Glomerular endothelial cell (primary cell): ENCODE data around the gene BRD3. TPM values are rescaled to one million over a fixed set of nuclear protein-coding genes. Genes with fewer than 3 reads are reported as not detected.

Source experiments
- DNase-seq: peaks from one replicate; pipeline ENCODE4 v3.0.0-alpha.2; 2011; ENCODE audit warnings: low read depth, low spot score; ENCODE audit errors: extremely low read depth
- total RNA-seq: library from RNA; depleted of rRNA; stranded (reverse); fragments of >200 nt; gene quantifications from 2 replicates; pipeline ENCODE4 v1.2.3, GENCODE V29; 2015

Gene BRD3
- total RNA-seq, 1 donor from 2014 or later, result 40.7 TPM

DNA sequence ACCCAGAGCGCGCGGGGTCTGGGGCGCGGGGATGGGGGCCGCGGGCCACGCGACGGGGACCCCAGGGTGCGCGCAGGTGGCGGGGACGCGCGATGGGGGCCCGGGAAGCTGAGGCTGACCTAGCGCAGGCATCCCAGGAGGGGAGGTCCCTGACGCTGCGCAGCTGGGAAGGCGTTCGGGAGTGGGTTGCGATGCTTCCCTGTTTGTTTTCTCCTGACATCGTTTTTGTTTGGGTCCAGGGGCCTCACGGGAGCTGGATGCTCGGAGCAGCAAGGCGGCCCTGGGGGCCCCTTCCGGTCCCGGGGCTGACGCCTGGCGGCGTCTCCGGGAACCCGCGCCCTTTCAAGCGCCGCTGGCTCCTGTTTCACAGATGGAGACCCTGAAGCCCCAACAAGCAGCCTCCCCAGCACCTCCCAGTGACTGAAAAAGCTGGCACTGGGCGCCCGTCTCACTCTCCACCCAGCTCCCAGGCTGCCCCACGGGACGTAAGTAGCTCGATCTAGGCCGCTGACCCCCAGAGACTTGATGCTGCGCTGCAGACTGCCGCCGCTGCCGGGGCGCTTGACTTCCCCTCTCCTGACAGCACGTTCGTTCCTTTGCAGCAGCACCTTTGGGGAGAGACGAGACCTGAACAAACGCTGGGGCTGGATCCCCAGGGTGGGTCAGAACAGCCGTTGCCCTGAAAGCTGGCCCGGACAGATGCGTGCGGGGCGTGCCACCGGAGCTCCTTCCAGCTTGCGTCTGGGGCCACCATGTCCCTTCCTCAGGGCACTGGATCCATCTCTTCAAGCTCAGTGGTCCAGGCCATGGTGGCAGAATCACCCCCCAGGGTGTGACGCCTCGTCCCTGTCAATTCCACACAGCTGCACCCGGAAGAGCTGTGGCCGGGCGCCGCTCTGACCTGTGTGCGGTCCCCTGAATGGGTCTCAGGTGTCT is 42.0 kb downstream of the BRD3 start:
- no peak for DNase-seq

DNA sequence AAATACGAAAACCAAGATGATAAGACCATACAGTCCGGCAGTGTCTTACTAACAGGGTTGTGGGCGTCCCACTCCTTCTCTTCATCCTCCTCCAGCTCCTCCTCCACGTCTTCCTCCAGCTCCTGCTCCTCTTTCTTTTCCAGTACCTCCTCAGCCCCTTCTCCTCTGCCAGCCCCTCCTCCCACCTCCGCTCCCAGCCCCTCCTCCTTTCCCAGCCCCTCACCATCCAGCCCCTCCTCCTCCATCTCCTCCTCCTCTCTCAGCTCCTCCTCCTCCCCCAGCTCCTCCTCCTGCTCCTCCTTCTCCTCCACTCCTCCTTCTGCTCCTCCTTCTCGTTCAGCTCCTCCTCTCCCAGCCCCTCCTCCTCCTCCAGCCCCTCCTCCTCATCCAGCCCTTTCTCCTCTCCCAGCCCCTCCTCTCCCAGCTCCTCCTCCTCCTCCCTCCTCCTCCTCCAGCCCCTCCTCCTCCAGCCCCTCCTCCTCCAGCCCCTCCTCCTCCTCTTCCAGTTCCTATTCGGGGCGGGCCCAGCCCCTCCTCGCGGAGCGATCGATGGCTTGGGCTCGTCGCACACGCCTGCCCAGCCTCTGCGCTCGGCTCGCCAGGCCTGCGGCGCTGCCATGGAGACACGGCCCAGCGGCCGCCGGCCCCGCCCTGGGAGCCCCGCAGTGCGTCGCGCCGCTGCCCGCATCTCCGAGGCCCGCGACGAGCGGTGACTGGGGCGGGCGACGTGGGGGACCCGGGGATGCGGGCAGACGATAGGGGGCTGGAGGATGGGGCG is 42.8 kb downstream of the BRD3 start, which contains the start of gene BRD3OS:
BRD3OS (plus strand) TSS at position 654 of the 778 bp plus-strand sequence. CDS start 1,267 bp downstream, outside the sequence.
- DNase-seq, result peak; percentile 98

DNA sequence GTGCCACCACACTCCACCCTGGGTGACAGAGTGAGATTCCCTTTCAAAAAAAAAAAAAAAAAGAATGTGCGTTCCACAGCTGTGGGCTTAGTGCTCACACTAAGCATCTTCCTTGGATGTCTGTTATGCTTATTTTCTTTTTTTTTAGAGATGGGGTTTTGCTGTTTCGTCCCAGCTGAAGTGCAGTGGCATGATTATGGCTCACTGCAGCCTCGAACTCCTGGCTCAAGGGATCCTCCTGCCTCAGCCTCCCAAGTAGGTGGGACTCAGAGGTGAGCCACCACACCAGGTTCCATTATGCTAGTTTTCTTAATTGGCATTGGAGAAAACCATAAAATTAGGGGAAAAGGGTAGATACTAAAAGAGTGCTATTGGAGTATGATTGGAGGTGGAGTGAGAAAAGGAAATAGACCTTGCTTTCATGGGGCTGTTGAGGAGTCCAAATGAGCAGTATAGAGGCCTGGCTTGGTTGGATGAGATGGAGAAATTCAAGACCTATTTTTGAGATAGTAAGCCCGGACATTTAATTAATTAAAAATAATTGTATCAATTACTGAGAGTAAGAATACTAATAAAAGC is 43.5 kb downstream of the BRD3 start:
- no peak for DNase-seq

DNA sequence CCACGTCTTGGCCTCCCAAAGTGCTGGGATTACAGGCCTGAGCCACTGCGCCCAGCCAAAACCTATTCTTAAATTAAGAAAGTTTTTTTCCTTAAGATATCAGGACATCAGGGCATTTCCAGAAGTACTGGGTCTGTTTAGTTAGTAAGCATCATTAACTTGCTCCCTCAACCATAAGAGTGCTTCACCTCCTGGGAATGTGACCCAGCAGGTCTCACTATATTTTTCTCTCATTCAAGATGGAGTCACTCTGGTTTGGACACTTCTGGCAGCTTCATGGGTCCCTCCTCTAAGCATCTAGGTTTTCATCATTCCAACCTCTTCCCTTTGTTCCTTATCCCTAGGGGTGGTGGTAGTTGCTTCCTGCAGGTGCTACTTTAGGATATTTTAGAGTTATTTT is 52.9 kb downstream of the BRD3 start:
- no peak for DNase-seq

DNA sequence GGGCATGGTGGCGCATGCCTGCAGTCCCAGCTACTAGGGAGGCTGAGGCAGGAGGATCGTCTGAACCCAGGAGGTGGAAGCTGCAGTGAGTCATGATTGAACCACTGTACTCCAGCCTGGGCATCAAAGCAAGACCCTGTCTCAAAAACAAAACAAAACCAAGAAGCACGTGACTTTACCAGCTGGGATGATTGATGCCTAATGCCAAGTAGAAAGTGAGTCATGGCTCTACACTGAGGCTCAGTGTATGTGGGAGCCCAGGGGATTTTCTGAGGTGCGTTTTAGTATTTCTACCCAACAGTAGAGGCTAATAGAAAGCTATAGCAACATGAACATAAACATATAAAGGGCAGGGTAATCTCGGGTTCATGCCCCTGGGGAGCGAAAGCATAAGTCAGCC is 56.4 kb downstream of the BRD3 start:
- no peak for DNase-seq

DNA sequence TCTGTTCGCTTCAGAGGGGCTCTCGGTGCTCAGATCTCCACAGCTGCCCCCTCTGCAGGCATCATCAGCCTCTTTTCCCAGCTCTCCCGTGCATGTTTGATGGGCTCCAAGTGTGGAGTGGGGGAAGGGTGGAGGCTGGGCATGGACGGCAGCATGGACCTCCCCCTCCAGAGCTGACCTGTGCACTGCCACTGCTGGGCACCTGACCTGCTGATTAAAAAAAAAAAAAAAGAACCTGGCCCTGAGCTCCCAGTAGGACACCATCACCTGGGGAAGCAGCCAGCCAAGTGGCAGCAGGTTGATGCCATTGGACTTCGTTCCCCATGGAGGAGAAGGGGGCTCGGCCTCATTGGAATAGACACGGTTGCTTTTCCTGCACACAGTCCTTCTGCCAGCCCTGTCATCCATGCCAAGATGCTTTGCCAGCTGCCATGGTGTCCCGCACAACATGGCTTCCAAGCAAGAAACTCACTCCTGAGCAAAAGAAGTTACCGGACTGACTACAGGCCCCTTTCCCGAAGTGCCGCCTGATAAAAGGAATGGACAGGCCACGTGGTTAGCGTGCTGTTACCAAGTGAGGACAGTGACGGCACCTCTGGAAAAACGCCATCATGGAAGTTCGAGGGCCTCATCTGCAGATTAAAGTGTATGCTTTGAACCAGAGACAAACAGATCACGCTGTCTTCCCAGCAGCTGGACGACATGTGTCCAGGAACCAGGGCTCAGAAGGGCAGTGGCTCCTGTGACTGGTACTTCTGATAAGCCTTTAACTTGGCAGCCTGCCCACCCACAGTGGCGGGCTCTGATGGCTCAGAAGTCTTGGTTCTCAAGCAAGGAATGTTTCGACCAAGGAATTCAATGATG is 57.3 kb downstream of the BRD3 start:
- no peak for DNase-seq

DNA sequence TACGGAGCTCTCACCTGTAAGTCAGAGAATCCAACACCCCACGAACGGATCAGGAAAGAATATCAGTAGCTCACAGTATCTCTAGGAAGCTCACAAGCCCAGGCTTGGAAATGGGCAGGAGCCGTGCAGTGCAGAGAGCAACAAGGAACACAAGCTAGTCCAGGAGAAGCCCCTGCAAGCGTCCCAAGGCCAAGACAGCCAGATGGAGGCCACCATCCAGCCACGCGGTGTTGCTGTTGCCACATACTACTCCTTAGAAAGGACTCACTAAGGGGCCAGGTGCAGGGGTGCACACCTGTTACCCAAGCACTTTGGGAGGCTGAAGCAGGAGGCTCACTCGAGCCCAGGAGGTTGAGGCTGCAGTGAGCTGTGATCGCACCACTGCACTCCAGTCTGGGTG is 60.3 kb downstream of the BRD3 start:
- no peak for DNase-seq

DNA sequence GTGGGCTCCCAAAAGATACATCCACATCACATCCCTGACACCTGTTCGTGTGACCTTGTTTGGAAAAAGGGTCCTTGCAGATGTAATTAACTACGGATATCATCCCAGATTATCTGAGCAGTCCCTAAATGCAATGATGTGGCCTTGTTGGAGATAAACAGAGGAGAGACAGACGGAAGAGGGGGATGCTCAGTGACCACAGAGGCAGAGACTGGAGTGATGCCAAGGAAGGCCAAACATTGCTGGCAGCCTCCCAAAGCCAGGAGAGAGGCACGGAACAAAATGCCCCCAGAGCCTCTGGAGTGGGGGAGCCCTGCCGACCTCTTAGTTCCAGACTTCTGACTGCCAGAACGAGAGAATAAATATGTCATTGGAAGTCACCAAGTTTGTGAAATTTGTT is 60.7 kb downstream of the BRD3 start:
- DNase-seq, result no peak

DNA sequence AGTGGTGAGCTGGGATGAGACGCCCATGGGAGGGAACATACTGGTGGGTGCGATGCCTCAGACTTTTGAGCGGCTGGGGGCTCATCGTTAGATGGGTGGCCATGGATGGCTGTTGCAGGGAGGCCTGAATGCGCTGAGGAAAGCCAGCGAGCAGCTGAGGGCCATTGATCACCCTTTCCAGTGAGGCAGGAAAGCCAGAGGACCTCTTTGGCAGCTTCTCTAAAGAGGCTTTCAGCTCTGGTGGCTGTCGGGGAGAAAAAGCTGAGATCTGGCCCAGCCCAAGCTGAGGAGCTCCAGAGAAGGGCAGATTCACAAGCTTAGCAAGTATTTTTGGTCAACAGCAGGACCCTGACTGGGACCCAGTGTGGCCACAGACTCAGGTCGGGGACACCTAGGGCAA is 62.4 kb downstream of the BRD3 start:
- no peak for DNase-seq

DNA sequence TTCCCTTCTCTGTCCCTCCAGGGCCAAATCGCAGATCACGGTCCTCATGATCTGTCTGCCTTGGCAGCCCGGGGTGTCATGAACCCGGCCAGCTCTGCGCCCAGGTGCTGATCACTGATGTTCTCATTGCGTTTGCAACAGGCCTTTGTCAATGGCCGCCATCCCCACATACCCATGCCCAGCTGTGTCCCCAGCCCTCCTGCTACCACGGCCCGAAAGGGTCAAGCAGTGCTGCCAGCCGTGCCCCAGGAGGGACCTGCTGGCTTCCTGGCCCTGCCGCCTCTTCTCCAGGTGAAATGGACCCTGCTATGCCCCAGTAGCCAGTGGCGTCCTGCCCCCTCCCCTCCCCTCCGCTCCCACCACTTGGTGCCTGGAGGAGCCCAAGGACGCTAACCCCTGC is 62.9 kb downstream of the BRD3 start:
- no peak for DNase-seq

DNA sequence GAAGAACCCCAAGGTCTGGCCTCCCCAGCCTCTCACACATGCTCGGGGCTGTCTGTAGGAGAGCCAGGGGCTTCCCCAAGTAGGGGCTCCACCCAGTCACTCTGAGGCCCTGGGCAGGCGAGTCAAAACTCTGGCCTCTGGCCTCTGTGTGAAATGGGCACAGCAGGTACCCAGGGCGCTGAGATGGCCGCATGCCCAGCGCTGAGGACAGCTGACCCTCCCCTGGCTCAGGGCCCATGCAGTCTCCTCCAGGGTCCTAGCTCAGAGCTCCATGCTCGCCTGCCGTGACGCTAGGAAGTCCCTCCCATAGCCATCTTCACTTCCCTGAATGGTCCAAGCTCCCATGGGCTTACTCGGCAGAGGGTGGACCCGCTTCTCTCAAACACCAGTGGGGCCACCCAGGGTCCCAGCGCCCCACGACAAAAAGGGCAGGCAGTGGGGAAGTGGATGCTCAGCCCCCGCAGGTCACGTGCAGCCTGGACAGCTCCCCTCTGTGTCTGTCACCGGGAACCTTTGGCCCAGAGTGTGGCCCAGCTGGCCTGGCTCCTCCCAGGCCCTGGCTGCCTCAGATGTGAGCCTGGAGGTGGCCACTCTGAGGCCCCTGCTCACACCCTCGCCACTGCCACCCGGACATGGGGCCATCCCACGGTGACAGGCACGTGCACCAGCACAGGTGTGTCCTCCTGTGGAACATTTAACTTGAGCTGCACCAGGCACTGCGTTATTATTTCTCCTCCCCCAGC is 63.5 kb downstream of the BRD3 start:
- DNase-seq, result no peak

DNA sequence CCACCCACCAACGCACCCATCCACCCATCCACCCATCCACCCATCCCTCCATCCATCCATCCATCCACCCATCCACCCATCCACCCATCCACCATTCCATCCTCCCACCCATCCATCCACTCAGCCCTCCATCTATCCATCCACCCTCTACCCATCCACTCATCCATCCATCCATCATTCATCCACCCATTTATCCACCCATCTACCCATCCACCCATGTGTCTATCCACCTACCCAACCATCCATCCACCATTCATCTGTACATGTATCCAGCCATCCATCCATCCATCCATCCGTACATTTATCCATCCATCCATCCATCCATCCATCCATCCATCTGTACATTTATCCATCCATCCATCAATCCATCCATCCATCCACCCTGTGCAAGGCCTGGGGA is 64.6 kb downstream of the BRD3 start:
- no peak for DNase-seq

DNA sequence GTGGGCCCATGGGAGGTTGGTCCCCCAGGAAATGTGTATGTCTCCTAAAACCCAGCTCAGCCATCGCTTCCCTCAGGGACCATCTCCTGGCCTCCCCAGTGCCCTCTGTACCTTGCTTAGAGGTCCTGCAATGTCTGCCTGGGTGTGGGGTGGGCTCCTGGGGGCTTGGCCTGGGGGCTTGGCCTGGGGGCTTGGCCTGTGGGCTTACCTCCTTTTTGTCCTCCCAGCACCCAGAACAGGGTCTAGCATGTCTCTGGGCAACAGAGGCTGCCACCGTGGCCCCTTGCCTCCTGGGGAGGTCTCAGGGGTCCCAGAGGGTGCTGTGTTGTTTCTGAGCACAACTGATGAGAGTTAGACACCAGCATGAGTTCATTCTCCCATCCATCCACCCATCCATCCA is 65.0 kb downstream of the BRD3 start:
- DNase-seq, result no peak

DNA sequence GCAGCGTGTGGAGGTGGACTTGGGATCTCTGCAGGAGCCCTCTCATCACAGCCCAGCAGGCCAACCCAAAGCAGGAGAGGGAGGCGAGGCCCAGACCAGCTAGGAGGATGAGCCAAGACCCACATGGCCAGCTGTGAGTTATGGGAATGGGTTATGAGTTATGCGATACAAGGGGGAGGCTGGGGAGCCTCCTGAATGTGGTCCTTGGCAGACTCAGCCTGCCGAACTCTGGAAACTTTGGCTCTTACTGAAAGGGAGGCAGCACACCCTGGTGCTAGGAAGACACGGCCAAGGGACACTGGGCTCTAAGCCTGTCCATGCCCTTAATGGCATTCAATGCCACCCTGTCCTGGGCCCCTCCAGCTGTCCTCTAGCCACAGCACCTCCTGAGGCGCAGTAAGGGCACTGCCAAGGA is 68.0 kb downstream of the BRD3 start:
- DNase-seq, result no peak

DNA sequence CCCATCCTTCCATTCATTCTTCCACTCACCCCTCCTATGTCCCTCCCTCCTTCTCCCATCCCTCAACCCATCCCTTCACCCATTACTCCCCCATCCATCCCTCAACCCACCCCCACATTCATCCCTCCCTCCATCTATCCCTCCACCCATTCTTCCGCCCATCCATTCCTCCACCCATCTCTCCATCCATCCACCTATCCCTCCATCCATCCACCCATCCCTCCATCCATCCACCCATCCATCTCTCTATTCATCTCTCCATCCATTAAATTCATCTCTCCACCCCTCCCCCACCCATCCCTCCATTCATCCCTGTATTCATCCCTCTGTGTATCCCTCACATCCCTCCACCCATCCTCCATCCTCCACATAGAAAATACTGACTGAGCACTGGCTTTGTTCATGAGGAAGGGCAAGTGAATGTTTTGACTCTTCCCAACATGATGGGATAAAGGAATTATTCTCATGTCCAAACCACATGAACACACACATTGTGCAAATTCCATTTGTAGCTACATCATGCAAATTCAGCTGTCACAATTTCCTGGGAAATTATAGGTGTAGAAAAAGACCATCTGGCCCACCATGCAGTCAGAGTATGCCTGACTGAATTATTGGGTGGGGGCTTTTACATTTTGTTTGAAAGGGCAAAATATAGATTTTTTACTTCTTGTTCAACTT is 68.8 kb downstream of the BRD3 start:
- no peak for DNase-seq

DNA sequence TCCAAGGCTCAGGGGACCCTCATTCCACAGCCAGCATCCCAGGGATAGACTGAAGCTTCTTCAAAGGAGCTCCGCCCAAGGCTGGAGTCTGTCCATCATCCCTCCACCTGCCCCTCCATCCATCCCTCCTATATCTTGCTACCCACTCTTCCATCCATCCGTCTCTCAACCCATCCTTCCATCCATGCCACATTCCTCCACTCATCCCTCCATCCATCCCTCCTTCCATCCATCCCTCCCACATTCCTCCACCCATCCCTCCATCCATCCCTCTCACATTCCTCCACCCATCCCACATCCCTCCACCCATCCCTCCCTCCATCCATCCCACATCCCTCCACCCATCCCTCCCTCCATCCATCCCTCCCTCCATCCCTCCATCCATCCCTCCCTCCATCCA is 70.2 kb downstream of the BRD3 start:
- DNase-seq, result no peak

DNA sequence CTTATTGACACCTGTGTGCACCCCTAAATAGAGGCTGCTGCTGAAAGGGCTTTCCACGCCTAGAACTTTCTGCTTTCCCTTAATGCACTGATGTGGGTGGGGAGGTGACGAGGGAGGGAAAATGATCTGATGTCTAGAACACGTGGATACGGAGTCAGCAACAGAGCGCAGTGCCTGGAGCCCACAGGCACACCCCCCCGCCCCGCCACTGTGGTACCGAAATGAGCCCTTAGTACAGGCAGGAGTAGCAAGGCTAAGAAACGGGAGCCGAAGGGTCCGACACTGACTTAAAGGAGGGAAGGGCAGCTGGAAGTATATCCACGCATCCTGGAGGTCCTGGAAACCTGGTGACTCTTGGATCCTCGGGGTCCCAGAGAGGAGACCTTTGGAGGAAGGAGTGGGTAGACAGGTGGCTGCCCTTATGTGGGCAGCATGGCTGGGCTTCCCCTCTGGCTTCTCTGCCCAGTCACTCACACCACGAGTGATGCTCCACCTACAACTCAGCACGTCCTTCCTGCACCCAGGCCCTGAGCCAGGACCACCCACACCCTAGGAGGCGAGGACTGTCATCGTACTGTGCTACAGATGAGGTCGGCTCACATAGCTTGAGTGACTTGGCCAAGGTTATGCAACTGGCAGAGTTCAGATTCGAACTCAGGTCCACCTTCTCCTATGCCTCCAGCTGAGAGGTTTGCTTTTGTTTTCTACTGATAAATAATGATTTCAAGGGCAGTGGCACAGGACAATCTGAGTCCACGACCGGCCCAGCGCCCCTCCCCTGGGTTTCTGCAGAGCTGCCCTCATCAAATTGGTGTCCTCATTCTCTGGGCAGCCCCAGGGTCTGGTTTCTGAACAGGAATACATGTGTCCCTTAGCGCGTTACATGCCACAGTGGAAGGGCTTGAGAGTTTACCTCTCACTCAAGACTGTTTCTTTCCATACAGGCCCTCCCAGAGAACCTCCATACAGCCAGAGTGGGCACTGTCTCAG is 71.0 kb downstream of the BRD3 start:
- DNase-seq, result no peak
